B cell (primary cell): Measurements from ENCODE around the gene RHOG. TPM values are rescaled to one million over a fixed set of nuclear protein-coding genes. Genes with fewer than 3 reads are reported as not detected.

Source experiments
- polyA plus RNA-seq: library from polyadenylated mRNA; depleted of rRNA; stranded (reverse); fragments of >200 nt; gene quantifications from 2 replicates; pipeline ENCODE4 v1.2.3, GENCODE V29; 2012
- small RNA-seq: library from RNA; depleted of rRNA; stranded (forward); fragments of <200 nt; gene quantifications from one replicate; pipeline ENCODE3, GENCODE V24; 2012; ENCODE audit warnings: low replicate concordance, low read depth; ENCODE audit not compliant: insufficient read length
- total RNA-seq, 2 donors: library from RNA; stranded (reverse); fragments of 120-200 nt in 1 of 2; gene quantifications; 1 replicate in 1 of 2; 2 replicates in 1 of 2; pipeline versions ENCODE4 v1.2.3 to v1.2.4, GENCODE V29; 2013 to 2022

Gene RHOG
- total and polyA plus RNA-seq, 2 donors (not counting 1 experiment from before 2014, with no cell fraction given): 102 to 141 TPM

Small RNAs within 50 kb of the gene (small RNA-seq; reads per million reads assigned to genes)
- not detected for gene RNU7-50P

Other genes with a start within 250 kb of the RHOG start
- not detected in 2 replicates for gene ART5, start 199.0 kb downstream of the RHOG start, total RNA-seq
- not detected in 2 replicates for gene ART5, start 199.0 kb downstream of the RHOG start, polyA plus RNA-seq
- not detected in 2 replicates for gene ART1, start 195.8 kb downstream of the RHOG start, total RNA-seq
- gene ART1, start 195.8 kb downstream of the RHOG start, polyA plus RNA-seq: not detected in 2 replicates
- gene CHRNA10, start 169.6 kb downstream of the RHOG start, total RNA-seq: 4.0 and 5.2 TPM in 2 replicates
- 1.2 and 2.1 TPM in 2 replicates for gene CHRNA10, start 169.6 kb downstream of the RHOG start, polyA plus RNA-seq
- 105 and 111 TPM in 2 replicates for gene NUP98, start 43.4 kb downstream of the RHOG start, total RNA-seq
- gene NUP98, start 43.4 kb downstream of the RHOG start, polyA plus RNA-seq: 92.3 and 99.8 TPM in 2 replicates
- gene PGAP2, start 32.4 kb downstream of the RHOG start, total RNA-seq: 20.5 and 20.8 TPM in 2 replicates
- gene PGAP2, start 32.4 kb downstream of the RHOG start, polyA plus RNA-seq: 46.4 and 47.1 TPM in 2 replicates
- gene STIM1, start 14.7 kb upstream of the RHOG start, total RNA-seq: 74.8 and 76.7 TPM in 2 replicates
- 59.4 and 59.8 TPM in 2 replicates for gene STIM1, start 14.7 kb upstream of the RHOG start, polyA plus RNA-seq